ENCODE results near the gene WIPF3.

WIPF3 gene

DNA sequence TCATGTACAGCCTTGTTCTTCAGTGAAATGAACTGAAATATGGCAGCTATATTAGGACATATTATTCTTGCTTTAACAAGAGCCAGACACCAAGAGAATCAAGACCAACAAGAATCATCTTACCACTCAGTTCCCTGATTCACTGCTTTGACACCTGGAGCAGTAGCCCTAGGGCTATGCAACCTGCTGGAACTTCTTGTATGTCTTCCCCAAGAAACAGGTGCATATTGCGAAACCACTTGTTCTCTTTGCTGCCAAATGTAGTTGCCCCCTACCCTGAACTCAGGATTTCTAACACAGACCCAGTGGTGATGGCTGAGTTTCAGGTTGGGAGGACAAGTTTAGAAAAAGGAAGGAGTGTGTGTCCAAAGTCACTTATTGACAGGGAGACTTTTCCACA lies 46.1 kb downstream of the WIPF3 start:
- no peak for DNase-seq

DNA sequence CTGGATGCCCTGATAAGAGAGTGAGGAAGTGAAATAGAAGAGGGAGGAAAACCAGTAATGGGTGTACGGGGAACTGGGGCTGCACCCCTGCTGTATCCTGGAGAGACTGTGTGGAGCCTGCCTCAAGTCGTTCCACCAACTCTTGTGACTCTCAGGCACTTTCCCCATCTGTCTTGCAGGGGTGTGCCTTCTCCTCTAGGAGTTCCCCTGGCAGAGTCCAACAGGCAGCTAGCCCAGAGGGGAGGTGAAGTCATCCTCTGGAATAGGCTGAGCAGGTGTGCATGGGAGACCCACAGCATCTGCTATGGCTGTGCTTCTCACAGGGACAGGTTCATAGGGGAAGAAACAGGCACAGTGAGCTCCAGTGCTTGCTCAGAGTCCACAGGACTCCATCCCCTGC lies 46.8 kb downstream of the WIPF3 start:
- no peak for DNase-seq

DNA sequence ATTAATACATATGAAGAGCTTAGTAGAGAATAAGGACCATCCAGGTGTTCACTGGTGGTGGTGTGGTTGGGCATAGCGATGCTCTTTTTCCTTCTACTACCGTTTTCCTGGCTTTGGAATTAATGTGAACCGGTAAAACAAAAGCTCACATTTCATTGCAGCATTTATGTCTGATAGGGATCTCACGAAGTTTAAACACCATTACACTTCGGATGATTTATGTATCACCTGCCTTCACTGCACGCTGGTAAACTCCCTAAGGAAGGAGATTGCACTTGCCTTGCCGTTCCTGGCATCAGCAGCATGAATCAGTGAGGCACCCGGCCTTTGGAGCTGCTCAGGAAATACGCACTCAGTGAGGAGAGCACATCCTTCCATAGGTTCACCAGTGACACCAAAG lies 47.5 kb downstream of the WIPF3 start:
- DNase-seq: no peak

DNA sequence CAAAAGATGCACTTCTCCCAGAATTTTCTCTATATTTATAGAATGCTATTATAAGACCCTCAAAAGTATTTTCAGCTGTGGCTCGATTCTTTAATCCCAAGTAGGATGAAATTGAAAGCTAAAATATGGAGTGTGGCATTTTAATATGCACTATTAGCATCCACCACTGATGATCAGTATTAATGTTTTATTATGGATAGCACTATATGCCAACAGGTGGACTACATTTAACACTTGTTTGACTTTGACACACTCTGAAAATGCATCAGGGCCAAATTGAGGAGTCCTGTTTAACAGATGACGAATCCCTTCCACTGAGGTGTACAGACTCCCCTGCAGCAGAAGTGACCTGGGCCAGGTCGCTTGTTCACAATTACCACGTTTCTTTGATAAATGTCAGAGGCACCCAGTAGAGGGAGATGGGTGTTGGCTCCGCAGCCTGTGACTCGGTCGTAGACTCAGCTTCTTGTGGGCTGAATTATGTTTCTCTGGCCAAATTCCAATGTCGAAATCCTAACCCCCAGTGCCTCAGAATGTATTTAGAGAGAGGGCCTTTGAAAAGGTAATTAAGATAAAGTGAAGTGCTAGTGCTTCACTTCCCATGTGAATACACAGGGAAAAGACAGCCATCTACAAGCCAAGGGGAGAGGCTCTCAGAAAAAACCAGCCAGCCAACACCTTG lies 48.1 kb downstream of the WIPF3 start:
- DNase-seq: no peak

DNA sequence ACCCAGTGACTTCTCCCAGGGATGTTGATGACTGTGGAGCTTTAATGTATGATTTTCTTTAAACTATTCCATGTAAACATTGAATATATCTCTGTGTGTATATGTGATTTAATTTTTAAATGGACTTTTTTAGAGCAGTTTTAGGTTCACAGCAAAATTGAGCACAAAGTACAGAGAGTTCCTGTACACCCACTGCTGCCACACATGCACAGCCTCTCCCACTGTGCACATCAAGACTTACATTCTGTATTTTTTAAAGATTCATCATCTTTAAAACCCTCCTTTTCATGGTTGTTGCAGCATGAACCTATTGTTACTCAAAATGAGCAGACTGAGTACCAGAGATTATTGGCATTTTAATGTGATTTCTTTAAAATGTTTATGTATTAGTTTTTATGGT lies 51.3 kb downstream of the WIPF3 start:
- DNase-seq: no peak

DNA sequence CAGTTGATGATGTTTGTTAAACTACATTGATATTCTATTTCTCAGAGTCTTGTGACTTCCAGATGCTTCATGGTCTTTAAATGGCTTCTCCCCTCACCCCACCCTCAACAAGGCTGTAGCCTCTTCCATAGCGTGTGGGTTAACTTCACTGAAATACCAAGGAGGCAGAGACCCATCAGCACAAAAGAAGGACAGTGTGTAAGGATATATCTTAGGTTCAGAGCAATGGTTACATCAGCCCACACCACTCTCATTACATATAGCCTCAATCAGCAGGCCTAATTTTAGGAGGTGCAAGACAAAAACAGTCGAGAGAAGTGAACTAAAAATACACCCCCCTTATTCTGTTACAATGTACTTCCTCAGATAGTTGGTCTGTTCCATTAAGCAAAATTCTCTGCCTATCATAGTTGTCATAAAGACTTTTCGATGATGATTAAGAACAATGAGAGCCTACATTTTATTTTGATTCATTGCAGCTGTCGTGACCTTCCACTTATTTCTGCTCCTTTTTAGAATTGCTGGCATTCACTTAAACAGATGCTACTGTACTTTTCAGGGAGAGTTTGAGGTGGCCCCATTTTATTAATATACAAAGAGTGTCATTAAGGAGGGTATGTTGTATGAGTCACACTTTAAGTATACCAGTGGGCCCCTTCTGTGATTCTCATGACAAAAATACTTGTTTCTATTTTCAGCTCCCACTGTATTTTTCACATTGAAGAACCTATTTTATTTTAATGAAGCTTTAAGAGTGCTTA lies 52.1 kb downstream of the WIPF3 start:
- DNase-seq: no peak

DNA sequence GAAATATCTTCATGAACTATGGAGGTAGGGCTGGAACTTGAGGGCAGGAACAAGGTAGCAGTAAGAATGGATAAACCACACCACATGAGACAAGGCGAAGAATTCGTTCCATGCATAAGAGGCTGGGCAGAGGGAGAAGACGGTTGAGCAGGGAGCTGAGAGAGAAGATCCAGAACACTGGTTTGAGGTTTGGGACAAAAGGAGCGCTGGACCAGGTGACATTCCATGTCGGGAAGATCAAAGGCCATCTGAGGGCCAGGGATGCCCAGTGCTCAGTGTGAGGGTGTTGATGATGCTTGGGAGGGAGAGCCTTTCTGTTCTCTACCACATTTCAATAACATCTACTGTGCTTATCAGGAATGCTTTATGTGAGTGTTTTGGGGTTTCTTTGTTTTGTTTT lies 52.8 kb downstream of the WIPF3 start:
- DNase-seq: no peak

DNA sequence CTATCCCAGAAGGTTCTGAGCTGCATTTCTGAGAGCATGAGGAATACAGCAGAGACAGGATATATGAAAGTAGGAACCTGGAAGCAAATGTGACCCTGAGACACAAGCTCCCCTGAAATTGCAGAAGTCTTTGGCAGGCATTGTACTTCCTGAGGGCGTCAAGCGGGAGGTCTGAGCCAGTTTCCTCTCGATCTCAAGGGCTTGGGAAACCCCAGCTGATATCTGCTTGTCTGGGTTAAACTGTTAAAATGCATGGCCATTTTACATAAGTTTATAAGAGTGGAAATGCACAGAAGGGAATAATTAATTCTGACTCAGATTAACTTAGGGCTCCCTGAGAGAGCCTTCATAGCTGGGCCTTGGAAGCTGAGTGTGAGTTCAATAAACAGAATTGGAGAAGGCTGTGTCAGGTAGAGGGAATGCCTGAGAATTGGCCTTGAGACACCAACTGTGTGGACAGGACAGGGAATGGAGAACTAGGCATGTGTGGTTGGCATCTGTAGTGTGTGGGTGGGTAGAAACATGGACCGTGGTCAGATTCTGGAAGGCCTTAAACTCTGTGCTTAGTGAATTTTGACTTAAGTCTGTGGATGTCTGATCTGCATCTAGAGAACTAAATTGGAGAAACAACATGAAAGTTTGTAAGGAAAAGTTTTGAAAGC lies 53.3 kb downstream of the WIPF3 start:
- DNase-seq: no peak

DNA sequence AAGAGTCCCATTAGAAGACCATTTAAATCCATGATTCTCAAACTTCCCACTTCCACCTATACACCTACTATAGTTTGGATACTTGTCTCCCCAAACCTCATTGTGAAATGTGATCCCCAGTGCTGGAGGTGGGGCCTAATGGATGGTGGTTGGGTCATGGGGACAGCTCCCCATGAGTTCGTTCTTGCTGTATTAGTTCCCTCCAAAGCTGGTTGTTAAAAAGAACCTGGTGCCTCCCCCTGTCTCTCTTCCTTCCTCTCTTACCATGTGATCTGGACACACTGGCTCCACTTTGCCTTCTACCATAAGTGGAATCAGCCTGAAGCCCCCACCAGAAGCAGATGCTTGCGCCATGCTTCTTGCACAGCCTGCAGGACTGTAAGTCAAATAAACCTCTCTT lies 53.9 kb downstream of the WIPF3 start:
- DNase-seq: no peak

DNA sequence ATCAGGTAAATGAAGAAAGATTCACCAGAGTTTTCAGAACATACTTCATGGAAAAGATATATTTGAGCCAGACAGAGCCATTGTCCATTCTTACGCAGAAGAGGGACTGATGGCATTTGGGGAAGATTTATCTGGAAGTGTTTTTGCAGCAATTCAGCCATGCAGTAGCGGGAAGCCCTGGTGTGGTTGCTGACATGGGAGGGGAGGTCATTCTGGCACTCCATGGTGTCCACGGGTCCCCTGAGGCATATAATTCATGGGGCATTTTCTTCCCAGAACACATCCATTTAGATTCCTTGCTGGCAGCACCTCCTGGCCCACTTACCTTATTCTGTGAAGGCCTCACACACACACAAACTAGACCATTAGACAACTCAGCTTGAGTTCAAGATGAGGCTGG lies 55.6 kb downstream of the WIPF3 start:
- DNase-seq: no peak

DNA sequence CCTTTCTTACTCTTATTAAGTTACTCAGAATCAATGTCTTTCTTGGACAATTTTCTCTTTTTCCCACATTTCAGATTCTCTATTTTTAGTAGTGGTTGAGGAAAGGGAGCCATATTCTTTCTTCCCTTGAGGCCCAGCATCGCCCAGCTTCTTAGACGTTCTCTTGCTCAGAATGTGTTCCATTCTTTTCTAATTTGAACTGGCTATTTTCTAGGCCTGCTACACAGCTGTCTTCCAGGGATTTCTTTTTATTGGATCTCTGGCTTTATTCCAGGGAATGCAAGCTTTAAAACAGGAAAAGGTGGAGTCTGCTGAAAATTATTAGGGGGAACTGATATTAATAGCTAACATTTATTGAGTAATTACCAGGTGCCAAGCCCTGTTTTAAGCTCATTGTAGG lies 58.3 kb downstream of the WIPF3 start:
- no peak for DNase-seq

DNA sequence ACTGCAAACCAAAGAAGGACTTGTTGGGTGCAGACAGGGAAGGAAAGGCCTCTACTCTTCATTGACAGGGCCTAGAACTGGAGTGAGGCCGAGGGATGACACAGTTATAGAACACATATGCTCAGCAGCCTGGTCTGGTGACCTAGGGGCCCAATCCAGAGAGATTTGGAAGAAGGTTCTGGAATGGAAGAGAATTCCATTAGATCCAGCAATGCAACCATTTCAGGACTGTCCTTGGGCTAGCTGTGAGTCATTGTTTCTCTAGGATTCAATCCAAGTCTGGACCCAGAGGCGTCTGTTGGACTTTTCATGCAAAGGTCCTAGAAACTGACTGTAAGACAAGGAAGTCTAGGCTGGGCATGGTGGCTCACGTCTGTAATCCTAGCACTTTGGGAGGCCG lies 59.2 kb downstream of the WIPF3 start:
- DNase-seq: no peak

DNA sequence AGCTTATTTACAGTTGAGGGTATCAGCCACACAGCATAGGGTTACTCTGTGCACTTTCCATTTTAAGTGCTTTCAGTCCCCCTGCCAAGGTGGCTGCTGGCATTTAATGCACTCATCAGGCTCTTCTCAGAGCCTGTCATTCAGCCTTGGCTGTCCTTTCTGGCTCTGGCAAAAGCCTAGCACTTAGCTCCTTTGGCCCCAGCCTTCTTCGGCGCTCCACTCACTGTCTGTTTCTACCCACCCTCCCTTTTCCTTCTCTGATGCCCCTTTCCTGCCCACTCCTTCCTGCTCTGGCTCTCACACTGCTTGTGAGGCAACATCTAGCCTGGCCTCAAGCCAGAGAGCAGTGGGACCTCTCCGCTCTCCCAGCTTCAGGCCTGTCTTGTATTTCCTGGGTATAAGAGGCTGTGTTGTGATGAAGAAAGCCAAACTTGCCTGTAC lies 60.2 kb downstream of the WIPF3 start:
- DNase-seq: no peak

DNA sequence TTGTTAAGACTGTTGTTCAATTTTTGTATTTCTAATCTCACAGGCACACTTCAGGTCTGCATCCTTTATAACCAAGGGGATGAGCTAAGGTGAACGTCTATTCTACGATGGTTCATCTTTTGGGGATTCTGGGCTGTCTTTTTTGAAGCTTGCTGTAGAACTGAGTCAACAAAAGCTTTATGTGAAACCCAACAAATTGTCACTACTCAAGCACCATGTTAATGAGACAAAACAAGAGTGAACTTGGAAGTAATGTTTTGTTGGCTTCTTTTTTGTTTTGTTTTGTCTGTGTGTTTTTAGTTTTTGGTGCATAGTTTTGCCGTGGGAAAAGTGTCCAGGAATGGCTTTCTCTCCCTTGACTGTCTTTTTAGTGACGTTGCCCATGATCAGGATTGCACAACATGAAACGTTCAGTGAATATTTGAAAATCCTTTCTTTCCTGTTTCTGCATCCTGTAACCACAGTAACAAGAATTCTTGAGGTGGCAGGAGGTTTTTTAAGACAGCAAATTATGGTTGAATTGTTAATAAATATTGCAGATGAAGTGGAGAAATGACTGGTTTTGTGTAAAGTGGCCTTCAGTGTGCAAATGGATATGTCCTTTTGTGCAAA lies 65.6 kb downstream of the WIPF3 start:
- DNase-seq: no peak

DNA sequence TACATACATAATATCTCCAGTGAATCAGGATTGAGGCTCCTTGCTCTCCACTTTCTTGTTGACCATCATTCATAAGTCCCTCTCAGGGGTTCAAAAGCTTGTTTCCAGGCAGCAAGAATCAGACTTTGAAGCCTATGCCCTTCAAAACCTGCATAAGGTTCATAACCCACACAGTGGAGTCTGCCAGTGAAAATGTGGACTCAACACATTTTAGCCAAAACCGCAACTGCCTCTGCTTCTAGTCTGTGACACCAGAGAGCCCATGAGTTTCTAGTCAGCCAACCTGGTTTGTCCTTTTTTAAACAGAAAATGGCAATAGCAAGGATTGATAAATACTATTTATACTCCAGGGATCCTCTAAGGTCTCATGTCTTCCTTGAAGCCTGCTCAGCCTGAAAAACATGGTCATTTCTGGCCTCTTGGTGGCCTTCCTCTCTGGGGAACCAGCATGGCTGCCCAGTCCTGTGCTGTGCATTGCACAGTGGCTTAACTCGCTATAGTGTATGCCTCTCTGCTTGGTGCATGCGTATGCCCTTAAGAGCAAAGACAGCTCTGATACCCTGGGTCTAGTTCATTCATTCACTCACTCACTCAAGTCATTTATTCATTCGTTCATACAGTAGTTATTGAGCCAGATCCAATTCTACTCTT lies 67.5 kb downstream of the WIPF3 start:
- no peak for DNase-seq

DNA sequence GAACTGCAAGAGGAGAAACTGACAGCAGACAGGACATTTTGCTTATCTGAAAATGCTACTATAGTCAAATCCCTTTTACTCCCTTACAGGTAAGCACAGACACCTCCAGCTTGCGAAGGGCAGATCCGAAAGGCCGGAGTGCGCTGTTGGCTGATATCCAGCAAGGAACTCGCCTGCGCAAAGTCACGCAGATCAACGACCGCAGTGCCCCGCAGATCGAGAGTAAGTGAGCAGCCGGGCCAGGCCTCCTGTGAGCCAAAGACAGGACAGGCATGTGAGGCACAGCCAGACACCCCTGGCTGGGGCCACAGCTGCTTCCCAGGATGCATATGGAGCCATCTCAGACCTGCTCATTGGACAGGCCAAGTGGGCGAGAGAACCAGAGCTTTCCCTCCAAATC lies 69.4 kb downstream of the WIPF3 start:
- DNase-seq: no peak

DNA sequence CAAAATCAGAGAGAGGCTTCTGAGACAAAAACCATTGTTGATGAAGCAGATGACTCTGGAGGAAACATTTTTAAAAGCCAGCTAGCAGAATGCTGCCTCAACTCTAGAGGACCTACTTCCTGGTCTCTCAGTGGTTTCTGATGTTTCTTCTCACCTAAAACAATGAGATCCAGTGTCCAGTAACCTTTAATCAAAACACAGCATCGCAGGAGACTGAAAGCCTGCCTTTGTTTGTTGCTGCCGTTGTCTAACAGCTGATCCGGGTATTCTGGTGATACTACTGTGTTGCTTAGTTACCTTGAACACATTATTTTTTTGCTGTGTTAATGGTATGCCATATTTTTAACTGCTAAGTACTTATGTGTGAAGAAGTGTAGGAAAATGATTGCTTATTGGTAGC lies 70.9 kb downstream of the WIPF3 start:
- no peak for DNase-seq

DNA sequence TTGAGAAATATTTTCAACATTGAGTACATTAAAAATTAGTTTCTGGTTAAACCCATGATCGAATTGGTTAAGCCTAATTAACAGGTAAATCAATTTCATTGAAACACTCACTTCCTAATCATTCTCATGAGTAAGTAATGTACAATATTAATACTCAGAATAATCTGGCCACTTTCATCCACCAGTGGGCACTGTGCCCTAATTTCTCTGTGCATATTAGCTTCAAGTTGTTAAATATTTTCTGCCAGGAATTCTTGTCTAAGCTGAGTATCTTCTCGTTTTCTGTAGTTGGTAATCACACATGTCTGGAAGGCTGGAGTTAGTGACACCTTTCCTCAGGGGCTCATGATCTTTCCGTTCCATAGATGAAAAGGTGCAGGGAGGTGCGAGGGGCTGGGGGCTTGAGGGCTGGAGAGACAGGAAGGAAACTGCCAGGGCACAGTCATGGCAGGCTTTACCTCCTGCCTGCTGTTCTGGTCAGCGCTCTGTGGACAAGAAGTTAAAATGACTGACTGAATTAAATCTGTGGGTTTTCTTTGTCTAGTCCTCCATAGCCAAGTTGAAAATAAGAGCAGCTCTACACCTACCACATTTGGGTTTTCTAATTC lies 71.9 kb downstream of the WIPF3 start:
- DNase-seq: no peak

DNA sequence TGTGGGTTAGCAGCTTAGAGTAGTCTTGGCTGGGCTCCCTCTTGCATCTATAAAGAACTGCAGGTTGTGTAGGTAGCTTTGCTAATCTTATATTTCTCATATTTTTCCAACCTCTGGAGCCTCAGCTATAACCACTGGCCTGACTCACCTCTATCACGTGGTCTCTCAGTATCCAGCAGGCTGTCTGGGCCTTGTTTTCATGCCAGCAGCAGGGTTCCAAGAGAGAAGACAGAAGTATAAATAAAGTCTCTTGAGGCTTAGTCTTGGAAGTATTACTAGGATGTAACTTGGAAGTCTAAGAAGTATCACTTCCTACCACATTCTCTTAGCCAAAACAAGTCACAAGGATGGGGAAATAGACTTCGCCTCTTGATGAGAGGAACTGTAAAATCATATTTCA lies 73.3 kb downstream of the WIPF3 start:
- no peak for DNase-seq

DNA sequence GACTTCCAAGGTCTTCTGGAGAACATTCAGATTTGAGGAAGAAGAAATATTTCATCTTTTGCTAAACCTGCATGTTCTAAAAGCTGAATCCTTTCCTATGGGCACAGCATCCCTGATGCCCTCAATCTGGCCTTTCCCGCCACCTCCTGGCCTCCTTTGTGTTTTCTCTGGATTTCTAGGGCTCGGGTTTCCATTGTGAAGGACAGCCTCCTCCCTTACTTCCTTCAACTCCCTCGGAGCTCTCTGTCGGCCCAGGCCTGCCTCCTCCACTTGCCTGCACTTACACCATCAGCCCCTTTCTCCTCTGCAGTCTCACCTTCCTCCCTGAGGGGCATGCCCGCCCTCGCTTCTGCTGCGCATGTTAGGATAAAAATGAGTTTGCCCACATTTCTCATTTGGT lies 75.4 kb downstream of the WIPF3 start:
- DNase-seq: no peak

DNA sequence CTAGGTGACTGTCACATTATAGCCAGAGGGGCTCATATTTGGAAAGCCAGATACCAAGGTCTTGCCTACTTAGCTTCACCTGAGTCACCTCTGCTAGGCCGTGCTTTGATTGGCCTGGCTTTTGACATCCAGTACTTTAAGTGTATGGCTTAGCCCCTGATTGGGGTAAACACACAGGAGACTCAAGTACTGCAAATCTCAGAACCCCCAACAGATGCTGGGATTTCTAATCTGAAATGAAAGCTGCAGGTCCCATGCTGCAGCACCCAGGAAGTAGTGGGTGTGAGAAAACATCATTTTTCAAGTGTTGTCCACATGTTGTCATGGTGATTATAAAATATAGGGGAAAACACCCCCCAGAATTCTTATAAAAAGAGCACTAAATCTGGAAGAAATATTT lies 76.2 kb downstream of the WIPF3 start:
- no peak for DNase-seq

DNA sequence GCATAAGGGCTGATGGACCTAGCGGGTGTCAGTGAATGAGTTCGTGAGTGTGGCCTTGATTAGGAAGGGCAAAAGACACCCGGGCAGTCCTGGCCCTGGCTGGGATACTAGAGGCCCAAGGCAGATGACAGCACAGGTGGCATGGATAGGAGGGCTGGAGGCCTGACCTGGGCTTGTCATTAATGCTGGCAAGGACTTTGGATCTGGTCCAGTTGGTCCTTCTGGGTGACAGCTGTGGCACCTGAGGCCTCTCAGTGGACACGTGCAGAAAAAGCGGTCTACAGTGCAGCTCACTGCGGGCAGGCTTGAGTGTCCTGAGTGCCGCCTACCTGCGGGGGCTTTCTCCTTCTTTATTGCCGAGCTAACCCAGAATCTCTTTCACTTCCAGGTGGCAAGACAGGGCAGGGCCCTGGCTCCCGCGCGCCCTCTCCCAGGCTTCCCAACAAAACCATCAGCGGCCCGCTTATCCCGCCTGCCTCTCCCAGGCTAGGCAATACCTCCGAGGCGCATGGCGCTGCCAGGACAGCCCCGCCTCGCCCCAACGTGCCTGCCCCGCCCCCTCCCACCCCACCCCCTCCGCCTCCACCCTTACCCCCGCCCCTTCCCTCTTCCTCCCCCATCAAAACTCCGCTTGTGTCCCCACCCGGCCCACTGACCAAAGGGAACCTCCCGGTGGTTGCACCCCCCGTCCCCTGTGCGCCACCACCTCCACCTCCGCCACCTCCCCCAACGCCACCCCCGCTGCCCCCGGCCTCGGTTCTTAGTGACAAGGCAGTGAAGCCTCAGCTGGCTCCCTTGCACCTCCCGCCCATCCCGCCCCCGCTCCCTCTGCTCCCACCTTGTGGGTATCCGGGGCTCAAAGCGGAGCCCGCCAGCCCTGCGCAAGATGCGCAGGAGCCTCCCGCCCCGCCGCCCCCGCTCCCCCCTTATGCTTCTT lies 77.4 kb downstream of the WIPF3 start:
- no peak for DNase-seq
